Mucosa of descending colon (tissue), 3 donors: ENCODE results near the gene ARV1. TPM values are rescaled to one million over a fixed set of nuclear protein-coding genes. Genes with fewer than 3 reads are reported as not detected.
A peak's percentile ranks its signal among the peaks of the same experiment; 100 is the strongest.

Experiments
- ATAC-seq: fragments of 200-7000 bp; cut with Tn5 transposase; one replicate; pipeline ENCODE4 v1.9.1; 2020; ENCODE audit warnings: mild to moderate bottlenecking, moderate library complexity
- DNase-seq, 3 donors: peaks; one replicate each; pipeline ENCODE4 v3.0.0-alpha.2; 2020
- H3K36me3 ChIP-seq: fragments of 200-600 bp; one replicate; pipeline ENCODE4 v1.8.0; 2021; ENCODE audit warnings: low read depth, mild to moderate bottlenecking
- H3K4me1 ChIP-seq: fragments of 200-600 bp; one replicate; pipeline ENCODE4 v1.8.0; 2021; ENCODE audit warnings: low read depth, mild to moderate bottlenecking
- H3K4me3 ChIP-seq: fragments of 200-600 bp; one replicate; pipeline ENCODE4 v1.8.0; 2021; ENCODE audit warnings: mild to moderate bottlenecking
- H3K9me3 ChIP-seq: fragments of 200-600 bp; one replicate; pipeline ENCODE4 v1.8.0; 2021; ENCODE audit warnings: mild to moderate bottlenecking
- intact Hi-C, 2 donors: fragments of 100-400 bp; cut with DNase I in 1 of 2; cut with micrococcal nuclease in 1 of 2; formaldehyde crosslinking; loops; one replicate each; pipeline versions ENCODE4 v1.11.0 to v1.11.1; 2022; cut with DNase I, micrococcal nuclease
- total RNA-seq, 3 donors: library from RNA; stranded (reverse); fragmentation: NEBNext Ultra II Directional in 2 of 3; extraction: Animal tissue kit (Norgen Biotek cat#: 25700) in 2 of 3; gene quantifications; one replicate each; pipeline versions ENCODE4 v1.2.1 to v1.2.4, GENCODE V29; 2021 to 2023
- TF ChIP-seq, protein P1 (sequence below): fragments of 200-600 bp; IDR thresholded peaks from one replicate; pipeline ENCODE4 v1.8.0; 2022; ENCODE audit warnings: antibody characterized with exemption, mild to moderate bottlenecking
- donor health status: DM: no; HTN: no; CAD: no; lungs with moderate emphysema.
- donor health status: DM: no; HTN: no; CAD: no.
- donor health status: DM: no; HTN: yes; CAD: no.

Gene ARV1
- total RNA-seq, 3 donors from 2014 or later, result 22.4 to 33.2 (median 30.3) TPM

DNA sequence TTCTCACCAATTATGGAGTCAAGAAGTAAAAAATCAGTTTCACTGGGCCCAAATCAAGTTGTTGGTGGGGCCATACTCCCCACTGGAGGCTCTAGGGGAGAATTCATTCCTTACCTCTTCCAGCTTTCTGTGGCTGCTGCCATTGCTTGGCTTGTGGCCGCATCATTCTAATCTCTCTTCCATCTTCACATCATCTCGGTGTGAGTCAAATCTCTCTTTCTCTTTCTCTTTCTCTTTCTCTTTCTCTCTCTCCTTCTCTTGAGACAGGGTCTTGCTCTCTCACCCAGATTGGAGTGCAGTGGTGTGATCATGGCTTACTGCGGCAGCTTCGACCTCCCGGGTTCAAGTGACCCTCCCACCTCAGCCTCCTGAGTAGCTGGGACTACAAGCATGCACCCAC, 33.1 kb downstream of the ARV1 start:
- TF ChIP-seq, protein P1, sequence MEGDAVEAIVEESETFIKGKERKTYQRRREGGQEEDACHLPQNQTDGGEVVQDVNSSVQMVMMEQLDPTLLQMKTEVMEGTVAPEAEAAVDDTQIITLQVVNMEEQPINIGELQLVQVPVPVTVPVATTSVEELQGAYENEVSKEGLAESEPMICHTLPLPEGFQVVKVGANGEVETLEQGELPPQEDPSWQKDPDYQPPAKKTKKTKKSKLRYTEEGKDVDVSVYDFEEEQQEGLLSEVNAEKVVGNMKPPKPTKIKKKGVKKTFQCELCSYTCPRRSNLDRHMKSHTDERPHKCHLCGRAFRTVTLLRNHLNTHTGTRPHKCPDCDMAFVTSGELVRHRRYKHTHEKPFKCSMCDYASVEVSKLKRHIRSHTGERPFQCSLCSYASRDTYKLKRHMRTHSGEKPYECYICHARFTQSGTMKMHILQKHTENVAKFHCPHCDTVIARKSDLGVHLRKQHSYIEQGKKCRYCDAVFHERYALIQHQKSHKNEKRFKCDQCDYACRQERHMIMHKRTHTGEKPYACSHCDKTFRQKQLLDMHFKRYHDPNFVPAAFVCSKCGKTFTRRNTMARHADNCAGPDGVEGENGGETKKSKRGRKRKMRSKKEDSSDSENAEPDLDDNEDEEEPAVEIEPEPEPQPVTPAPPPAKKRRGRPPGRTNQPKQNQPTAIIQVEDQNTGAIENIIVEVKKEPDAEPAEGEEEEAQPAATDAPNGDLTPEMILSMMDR, result no peak
- no peak for ATAC-seq
- intact Hi-C loops, result no loop called here
- peaks cover 8% of the 10 kb centered on the region for H3K9me3 ChIP-seq
- DNase-seq, result no peak
- no peak overlapping the region for H3K4me3 ChIP-seq
- H3K36me3 ChIP-seq, result no peaks in the 10 kb centered on the region
- H3K4me1 ChIP-seq, result no peaks in the 10 kb centered on the region

DNA sequence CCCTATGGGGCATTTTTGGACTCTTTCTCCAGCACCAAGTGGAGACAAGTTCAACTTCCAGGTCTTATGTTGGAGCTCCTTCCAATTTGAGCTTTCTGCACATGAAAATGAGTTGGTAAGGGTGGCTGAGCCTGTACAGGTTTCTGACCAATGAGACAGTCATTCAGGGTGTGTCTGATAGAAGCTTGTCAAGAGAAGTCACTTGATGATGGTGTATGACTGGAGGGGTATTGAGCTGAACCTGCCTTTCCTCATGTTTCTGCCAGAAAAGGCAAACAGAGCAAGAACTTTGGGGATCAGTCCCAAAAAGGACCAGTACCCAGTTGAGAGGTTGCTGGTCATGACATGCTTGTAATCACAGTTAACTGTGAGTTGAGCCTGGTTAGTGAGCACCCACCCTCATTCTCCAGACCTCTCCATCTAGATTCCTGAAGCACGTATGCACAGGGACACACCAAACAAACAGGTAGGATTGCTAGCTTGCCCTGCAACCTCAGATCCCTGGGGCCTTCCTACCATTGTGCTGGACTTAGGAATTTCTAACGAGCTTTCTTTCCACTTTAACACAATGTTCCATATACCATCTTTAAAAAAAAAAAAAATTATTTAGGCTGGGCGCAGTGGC, 34.6 kb downstream of the ARV1 start:
- no peak for DNase-seq
- intact Hi-C loops, result no loop called here
- H3K4me1 ChIP-seq, result no peaks in the 10 kb centered on the region
- no peak for ATAC-seq
- H3K4me3 ChIP-seq, result no peak overlapping the region
- no peaks in the 10 kb centered on the region for H3K9me3 ChIP-seq
- TF ChIP-seq, protein P1, result no peak
- H3K36me3 ChIP-seq, result no peaks in the 10 kb centered on the region

DNA sequence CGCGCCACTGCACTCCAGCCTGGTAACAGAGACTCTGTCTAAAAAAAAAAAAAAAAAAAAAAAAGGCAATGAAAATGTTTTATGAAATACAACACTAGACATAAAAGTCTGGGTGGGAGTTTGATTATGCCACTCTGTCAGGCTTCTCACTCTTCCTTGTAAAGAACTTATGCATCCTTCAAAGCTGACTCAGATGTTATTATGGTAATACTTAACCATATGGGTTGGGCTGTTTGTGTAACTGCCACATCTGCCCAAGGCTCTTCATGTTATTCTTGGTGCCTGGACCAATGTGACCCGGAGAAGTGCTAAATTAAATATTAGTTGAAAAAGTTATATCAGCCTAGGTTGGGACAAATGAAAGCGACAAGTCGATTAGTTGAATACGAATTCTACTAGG, 37.3 kb downstream of the ARV1 start:
- intact Hi-C loops, result no loop called here
- Histone ChIP-seq H3K36me3 (no peaks in the 10 kb centered on the region), H3K4me3 (no peak overlapping the region), H3K9me3 (no peaks in the 10 kb centered on the region), H3K4me1 (no peaks in the 10 kb centered on the region)
- DNase-seq (no peak), ATAC-seq (peak; percentile 89)
- TF ChIP-seq, protein P1, result no peak

DNA sequence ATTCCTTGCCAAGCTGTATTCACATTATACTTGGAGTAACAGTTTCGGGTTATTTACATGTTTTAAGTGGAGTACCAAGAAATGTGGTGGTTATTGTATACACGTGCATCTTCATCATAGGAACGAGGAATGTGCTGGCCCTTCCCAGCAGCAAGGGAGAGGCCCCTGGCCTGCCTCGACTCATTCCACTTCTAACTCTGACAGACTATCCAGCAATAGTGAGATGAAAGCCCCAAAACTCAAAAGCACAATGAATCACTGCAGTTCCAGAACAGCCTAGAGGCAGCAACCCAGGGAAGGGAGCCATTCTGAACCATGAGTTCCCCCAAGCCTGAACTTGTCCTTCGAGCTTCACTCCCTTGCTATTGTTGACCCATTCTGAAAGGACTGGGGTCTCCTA, 38.1 kb downstream of the ARV1 start:
- no peaks in the 10 kb centered on the region for H3K36me3 ChIP-seq
- intact Hi-C loops, result no loop called here

DNA sequence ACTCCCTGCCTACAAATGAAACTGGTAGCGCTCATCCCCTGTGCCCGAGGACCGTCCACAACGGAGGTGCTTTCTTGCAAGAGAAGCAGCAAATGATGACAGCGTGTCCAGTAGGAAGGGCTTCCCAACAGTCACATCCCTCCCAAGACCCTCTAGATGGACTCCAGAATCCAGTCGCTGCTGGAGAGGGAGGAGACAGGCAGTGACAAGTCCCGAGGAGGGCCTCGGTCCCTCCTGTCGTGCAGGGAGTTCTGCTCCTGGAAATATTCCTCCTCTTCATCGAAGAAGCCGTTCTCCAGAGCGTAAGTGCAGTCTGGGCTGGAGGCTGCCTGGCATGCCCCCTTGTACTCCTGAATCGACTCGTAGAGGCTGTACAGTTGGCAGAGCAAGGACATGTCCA, 40.8 kb downstream of the ARV1 start:
- Histone ChIP-seq H3K4me1 (no peaks in the 10 kb centered on the region), H3K36me3 (no peaks in the 10 kb centered on the region), H3K4me3 (no peak overlapping the region), H3K9me3 (no peaks in the 10 kb centered on the region)
- ATAC-seq (no peak), DNase-seq (no peak)
- intact Hi-C loops, result no loop called here
- TF ChIP-seq, protein P1, result no peak

More for the DNA sequence above, 38.1 kb downstream of the ARV1 start:
- Histone ChIP-seq H3K4me1 (no peaks in the 10 kb centered on the region), H3K9me3 (no peaks in the 10 kb centered on the region), H3K4me3 (no peak overlapping the region)
- no peak for DNase-seq
- ATAC-seq, result no peak
- TF ChIP-seq, protein P1, result no peak

DNA sequence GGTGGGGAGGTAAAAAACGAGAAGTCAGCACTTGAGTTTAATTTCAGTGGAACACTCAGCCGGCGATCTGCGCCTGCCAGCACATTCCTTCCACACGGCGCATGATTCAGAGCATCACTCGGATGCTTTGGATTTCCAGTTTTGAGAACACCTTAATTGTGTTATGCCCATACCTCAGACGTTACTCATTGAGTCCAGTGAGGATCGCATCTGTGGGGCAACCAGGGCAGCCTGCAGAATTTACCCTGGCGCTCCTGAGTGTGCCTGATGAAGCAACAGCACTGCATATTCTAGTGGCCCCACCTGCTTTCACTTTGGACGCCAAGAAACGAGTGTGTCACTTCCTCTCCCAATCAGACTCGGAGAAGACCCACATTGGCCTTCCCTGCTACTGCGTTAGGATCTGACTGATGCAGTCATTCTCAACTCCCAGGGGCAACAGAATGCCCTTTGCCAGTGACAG, 41.3 kb downstream of the ARV1 start:
- Histone ChIP-seq H3K9me3 (no peaks in the 10 kb centered on the region), H3K36me3 (no peaks in the 10 kb centered on the region), H3K4me1 (no peaks in the 10 kb centered on the region), H3K4me3 (no peak overlapping the region)
- DNase-seq (no peak), ATAC-seq (peak; percentile 7)
- intact Hi-C loops, result no loop called here
- TF ChIP-seq, protein P1, result no peak
